OCI-LY7 (cell line): ENCODE results near the gene INSC.

ENCODE experiments used
- CTCF ChIP-seq: fragments of 200-600 bp; sonication (generic); conservative IDR thresholded peaks from 2 replicates; pipeline ENCODE4 v1.5.1; 2014; ENCODE audit warnings: mild to moderate bottlenecking, antibody characterized with exemption, low read length, moderate library complexity, mixed read lengths
- EZH2phosphoT487 ChIP-seq: fragments of 200-600 bp; sonication (generic); IDR thresholded peaks from 2 replicates; pipeline ENCODE4 v1.6.1; 2018; ENCODE audit warnings: low read depth, borderline replicate concordance, mild to moderate bottlenecking, mixed run types, antibody characterized with exemption, low read length, moderate library complexity, mixed read lengths

- TF ChIP-seq CTCF: no peak
- no peak for TF ChIP-seq EZH2phosphoT487
Observed at GRCh38 chr11:15234796-15235195, 120.1 kb downstream of the INSC start.
